ENCODE results near the gene SORCS2. TPM values are rescaled to one million over a fixed set of nuclear protein-coding genes. Genes with fewer than 3 reads are reported as not detected.

SORCS2 gene
- total RNA-seq, 1 donor, result under 0.01 TPM

GRCh38 chr4:7661846-7662506 is 469.6 kb downstream of the SORCS2 start:
- DNase-seq (ENCODE audit: low read depth in 2 of 3, low spot score in 2 of 3), result no peak

GRCh38 chr4:7662507-7662846 is 470.1 kb downstream of the SORCS2 start:
- no peak for DNase-seq (ENCODE audit: low read depth in 2 of 3, low spot score in 2 of 3)

- DNase-seq (ENCODE audit: low read depth in 2 of 3, low spot score in 2 of 3), result no peak
Measured at GRCh38 chr4:7663075-7663541, 470.8 kb downstream of the SORCS2 start.

GRCh38 chr4:7664106-7664505 is 471.8 kb downstream of the SORCS2 start:
- no peak for DNase-seq (ENCODE audit: low read depth in 2 of 3, low spot score in 2 of 3)

- no peak for DNase-seq (ENCODE audit: low read depth in 2 of 3, low spot score in 2 of 3)
Measured at GRCh38 chr4:7665321-7665720, 473.0 kb downstream of the SORCS2 start.

GRCh38 chr4:7666011-7666410 is 473.7 kb downstream of the SORCS2 start:
- no peak for DNase-seq (ENCODE audit: low read depth in 2 of 3, low spot score in 2 of 3)

- no peak for DNase-seq (ENCODE audit: low read depth in 2 of 3, low spot score in 2 of 3)
Measured at GRCh38 chr4:7666744-7667143, 474.4 kb downstream of the SORCS2 start.

- DNase-seq (ENCODE audit: low read depth in 2 of 3, low spot score in 2 of 3), result no peak
Measured at GRCh38 chr4:7668271-7668670, 475.9 kb downstream of the SORCS2 start.

- no peak for DNase-seq (ENCODE audit: low read depth in 2 of 3, low spot score in 2 of 3)
Measured at GRCh38 chr4:7668826-7669225, 476.5 kb downstream of the SORCS2 start.

GRCh38 chr4:7672601-7673000 is 480.3 kb downstream of the SORCS2 start:
- no peak for DNase-seq (ENCODE audit: low read depth in 2 of 3, low spot score in 2 of 3)

GRCh38 chr4:7673121-7673520 is 480.8 kb downstream of the SORCS2 start:
- no peak for DNase-seq (ENCODE audit: low read depth in 2 of 3, low spot score in 2 of 3)

- DNase-seq (ENCODE audit: low read depth in 2 of 3, low spot score in 2 of 3), result no peak
Measured at GRCh38 chr4:7674706-7675105, 482.4 kb downstream of the SORCS2 start.

GRCh38 chr4:7675136-7675535 is 482.8 kb downstream of the SORCS2 start:
- no peak for DNase-seq (ENCODE audit: low read depth in 2 of 3, low spot score in 2 of 3)

GRCh38 chr4:7675612-7676320 is 483.4 kb downstream of the SORCS2 start:
- no peak for DNase-seq (ENCODE audit: low read depth in 2 of 3, low spot score in 2 of 3)

- no peak for DNase-seq (ENCODE audit: low read depth in 2 of 3, low spot score in 2 of 3)
Measured at GRCh38 chr4:7676398-7676922, 484.1 kb downstream of the SORCS2 start.

GRCh38 chr4:7677086-7677485 is 484.7 kb downstream of the SORCS2 start:
- no peak for DNase-seq (ENCODE audit: low read depth in 2 of 3, low spot score in 2 of 3)

GRCh38 chr4:7677799-7678301 is 485.5 kb downstream of the SORCS2 start:
- no peak for DNase-seq (ENCODE audit: low read depth in 2 of 3, low spot score in 2 of 3)

GRCh38 chr4:7678318-7678852 is 486.0 kb downstream of the SORCS2 start:
- DNase-seq (ENCODE audit: low read depth in 2 of 3, low spot score in 2 of 3), result no peak

- no peak for DNase-seq (ENCODE audit: low read depth in 2 of 3, low spot score in 2 of 3)
Measured at GRCh38 chr4:7679406-7680040, 487.2 kb downstream of the SORCS2 start.

- DNase-seq (ENCODE audit: low read depth in 2 of 3, low spot score in 2 of 3), result no peak
Measured at GRCh38 chr4:7680106-7680505, 487.8 kb downstream of the SORCS2 start.

- no peak for DNase-seq (ENCODE audit: low read depth in 2 of 3, low spot score in 2 of 3)
Measured at GRCh38 chr4:7680731-7681130, 488.4 kb downstream of the SORCS2 start.

All from hematopoietic multipotent progenitor cell (in vitro differentiated cells).